Stimulated activated CD4-positive, alpha-beta T cell treated with anti-CD3 and anti-CD28 coated beads, Interleukin-4, amount 100 ng/mL, for 48 hours (primary cell): ENCODE data around the gene GSN.
"Not testable (repeated sequence)": the region's sequence is repeated elsewhere in the genome, so short reads cannot be mapped to it uniquely, and the experiment has no call there.

ENCODE experiments used
- DNase-seq, 2 donors: peaks; one replicate each; pipeline ENCODE4 v3.0.0-alpha.2; 2020; ENCODE audit warnings: low read depth in 2 of 2

GSN gene

DNA sequence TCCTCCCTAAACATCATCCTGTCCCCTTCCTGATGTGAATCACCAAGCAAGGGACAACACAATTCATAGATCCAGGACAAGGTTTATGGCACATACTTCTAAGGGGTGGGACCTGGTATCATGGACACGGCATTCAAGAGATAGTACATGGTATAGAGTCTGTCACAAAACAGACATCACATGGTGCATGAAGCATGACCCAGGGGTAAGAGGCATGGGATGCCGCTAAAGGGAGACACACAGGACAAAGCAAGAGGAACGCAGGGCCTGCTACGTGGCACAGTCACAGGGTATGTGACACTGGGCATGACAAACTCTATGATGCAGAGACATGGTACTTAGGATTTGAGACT, 20.7 kb downstream of the GSN start:
- no peak for DNase-seq

DNA sequence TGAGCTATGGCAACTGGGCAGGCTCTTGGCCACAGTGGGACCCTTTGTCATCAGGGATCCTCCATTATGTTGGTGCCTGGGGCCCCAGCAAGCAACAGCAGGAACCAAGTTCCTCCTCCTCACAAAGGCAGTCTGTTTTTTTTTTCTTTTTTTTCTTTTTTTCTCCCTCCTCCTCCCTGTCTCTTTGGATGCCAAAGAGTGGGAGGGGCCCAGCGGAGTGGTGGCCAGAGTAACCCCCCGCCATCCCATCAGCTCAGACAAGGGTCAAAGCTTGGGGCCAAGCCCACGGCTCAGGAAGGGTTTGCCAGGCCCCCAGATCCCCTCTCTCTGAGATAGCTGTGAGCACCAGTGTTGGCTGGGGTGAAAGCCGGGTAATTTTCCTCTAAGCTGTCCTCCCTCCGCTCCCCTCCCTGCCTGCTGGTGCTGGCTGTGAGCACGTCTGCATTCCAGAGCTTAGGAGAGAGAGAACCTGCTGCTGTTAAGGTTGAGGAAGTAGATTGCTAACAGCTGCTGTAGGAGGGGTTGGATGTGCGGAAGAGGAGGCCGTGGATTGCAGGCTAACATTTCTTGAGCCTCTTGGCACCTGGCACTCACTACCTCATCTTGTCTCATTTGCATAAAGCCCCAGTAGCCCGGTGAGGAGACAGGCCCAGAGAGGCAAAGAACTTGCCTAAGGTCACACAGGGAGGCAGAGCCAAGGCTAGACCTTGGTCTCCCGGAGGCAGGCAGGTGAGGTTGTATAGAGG, 21.2 kb downstream of the GSN start:
- no peak for DNase-seq

DNA sequence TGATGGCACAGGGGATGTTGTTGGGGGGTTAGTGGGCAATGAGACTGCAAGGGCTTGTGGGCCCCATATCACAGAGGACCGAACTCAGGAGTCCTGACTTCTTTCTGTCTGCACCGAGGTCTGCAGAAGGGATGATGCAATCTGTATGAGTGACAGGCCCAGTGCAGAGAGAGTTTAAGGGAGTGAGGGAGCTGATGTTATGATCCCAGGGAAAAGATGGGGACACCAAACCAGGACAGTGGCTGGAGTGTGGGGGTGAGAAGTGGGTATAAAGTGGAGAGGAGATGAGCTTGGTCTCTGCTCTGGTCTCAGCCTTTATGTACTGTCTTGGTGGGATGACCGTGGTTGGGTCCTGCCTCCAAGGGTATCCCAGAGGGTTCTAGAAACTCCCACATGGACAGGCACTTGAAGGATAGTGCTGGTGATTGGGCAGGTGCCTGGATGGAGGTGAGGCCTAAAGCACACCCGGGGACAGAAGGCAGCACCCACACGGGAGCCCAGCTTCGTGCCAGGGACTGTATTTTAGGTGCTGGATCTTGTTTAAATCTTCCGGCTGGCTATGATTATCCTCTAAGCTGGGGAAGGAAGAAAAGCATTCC, 21.9 kb downstream of the GSN start:
- no peak for DNase-seq

DNA sequence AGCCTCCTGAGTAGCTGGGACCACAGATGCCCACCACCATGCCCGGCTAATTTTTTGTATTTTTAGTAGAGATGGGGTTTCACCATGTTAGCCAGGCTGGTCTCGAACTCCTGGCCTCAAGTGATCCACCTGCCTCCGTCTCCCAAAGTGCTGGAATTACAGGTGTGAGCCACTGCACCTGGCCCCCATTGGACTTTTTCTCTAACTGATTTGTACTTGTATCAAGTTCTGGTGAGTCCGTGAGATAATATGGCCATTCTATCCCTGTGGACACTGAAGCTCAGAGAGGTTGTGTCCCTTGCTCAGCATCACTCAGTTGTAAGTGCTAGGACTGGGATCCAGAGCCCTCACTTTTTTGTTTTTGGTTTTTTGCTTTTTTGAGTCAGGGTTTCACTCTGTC, 23.6 kb downstream of the GSN start:
- DNase-seq = not testable (repeated sequence)

DNA sequence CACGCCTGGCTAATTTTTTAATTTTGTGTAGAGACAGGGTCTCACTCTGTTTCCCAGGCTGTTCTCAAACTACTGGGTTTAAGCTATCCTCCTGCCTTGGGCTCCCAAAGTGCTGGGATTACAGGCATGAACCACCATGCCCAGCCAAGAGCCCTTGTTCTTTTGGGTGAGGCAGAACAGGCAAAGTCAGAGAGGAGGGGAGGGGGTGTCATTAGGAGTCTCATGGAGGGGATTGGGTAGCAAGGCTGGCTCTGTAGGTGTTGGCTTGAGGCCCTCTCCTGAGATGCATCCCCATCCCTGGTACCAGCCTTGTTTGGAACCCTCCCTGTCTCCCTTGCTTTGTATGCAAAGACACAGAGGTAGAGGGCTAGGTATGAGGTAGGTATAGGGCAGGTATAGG, 24.1 kb downstream of the GSN start:
- no peak for DNase-seq

DNA sequence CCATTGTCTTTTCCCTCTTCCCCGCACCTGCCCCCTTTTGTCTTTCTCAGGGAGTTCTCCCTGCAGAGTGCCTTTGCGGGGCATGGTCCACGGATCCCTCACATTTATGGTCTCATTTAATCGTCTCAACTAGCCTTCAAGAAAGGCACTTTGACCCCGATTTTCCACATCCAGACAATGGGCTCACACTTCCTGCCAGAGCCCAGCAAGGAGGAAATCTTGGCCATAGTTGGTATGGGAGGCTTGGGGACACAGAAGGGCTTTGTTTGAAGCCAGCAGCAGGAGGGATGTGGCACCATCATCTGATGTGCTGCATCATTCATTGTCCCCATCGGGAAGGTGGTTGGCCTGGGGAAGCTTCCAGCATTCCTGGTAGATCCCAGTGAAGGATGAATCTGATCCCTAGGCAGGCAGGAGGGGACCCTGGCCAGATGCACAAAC, 24.9 kb downstream of the GSN start:
- no peak for DNase-seq

DNA sequence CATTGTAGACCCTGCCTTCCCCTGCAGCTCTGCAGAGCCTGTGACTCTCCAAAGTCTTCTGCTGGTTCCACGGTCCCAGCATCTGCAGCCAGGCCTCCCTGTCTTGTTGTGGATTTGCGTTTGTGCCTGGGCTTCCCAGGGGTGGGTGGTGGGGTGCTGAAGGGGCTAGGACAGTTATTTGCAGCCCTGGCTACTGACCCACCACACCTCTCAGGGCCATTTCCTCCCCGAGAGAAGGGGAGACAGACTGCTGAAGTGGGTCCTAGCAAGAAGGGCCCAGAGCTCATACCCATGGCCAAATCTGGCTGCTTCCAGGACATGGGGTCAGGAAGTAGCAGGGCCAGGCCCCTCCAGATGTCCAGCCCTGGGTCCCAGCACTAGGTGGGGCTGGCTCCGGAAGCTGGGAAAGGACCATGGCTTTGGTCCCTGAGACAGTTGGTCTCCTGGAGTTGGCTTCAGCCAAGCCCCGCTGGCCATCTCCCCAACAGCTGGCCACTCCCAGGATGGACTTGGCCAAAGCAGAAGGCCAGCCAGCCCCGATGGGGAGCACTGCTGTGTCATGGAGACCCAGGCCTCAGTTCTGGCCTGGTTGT, 26.3 kb downstream of the GSN start:
- no peak for DNase-seq

DNA sequence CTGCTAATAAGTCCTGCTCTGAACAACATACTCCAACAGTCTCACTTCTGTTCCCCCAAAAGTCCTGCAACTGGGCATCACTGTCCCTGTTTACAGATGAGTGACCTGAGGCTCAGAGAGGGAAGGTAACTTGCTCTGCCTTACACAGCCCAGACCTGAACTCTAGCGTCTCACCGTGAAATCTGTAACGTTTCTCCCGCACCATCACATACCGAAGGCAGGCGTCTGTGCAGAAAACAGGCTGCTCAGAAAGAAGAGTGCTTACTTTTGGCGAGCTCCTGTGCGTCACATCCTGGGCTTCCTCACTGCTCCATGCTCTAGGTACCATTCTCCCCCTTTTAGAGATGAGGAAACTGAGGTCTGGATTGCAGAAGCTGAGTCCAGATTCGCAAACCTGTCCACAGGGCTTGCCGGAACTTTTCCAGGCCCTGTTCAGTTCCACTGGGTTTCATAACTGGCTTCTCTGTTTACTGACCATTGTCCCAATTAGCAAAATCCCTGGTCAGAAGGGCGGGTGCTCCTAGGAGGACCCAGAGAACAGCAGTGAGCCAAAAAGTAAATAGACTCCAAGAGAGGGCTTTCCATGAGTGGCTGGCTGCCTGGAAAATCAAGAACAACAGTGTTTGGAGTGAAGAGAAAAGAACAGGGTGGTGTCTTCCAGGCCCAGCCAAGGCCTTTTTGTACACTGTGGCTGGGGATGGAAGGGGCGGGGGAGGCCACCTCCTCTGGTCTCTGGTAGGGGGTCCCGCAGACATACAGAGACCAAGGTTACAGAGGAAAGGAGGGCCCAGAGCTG, 27.1 kb downstream of the GSN start:
- DNase-seq = no peak

DNA sequence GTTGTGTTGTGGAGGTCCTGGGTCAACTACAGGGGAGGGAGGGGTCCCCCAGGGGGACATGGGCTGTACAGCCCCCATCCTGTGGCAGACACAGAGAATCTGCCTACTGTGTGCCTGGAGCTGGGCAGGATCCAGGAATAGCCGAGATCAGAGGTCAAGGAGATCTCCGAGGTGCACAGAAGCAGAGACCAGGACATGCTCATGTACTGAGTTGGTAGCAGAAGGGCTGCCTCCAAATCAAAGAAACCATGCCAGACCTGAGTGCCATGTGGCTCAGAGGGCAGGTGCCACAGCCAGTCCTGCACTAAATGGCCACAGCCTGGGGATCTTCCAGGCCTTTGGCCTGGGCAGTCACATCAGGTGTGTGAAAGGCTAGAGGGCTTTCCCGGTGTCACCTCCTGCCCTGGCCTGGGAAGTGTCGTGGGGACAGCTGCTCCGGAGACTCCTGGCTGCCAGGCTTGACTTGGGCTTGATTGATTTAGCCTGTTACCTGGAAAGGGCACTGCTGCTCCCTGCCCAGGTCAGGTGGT, 27.8 kb downstream of the GSN start:
- no peak for DNase-seq

DNA sequence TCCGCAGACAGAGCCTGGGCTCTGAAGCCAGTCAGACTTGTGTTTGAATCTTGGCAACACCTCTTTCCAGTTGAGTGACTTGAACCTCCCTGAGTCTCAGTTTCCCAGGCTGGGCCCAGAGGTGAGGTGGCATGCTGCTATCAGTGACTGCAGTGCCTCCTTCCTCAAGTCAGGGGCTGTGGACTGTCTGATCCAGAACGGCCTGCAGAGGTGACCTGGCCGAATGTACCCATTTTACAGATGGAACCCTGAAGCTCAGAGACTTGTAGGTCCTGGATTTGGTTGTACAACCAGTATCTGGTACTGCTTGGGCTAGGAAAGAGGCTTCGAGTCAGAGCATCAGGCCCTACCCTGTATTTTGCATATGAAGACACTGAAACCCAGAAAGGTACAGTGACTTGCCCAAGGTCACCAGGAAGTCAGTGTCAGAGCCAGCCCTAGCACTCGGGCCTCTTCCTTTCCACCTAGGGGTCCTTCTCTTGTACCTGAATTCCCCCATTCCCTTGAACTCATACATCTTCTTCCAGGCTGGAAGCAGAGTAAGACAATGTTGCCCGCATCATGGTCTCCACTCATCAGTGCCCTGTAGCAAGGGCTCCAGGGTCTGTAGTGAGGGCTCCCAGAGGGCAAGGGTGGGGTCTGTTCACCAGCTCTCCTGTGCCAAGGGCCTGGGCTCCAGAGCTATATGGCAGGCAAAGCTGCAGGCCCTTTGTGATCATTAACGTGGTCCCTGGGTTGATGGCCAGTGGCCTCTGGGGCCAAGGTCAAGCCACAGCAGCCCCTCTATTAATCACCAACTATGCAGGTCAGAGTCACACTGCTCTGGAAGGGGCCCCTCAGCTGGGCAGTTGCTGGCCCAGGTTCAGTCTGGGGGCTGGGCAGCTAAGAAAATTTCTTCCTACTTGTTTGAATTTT, 28.5 kb downstream of the GSN start:
- no peak for DNase-seq

DNA sequence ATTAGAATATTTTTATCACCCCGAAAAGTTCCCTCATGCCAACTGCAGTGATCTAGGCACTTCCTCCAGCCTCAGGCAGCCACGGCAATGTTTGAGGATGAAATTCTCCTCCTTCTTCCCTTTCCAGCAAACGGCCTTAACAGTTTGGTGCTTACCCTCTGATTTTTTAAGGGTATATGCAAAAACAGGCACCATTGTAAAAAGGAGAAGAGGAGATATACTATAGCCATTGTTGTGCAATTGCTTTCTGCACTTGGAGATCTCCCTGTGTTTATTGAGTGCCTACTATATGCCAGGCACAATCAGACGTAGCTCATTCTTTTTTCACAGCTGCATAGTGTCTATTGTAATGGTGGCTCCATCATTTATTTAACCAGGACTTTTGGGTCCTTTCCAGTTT, 29.4 kb downstream of the GSN start:
- DNase-seq = no peak

DNA sequence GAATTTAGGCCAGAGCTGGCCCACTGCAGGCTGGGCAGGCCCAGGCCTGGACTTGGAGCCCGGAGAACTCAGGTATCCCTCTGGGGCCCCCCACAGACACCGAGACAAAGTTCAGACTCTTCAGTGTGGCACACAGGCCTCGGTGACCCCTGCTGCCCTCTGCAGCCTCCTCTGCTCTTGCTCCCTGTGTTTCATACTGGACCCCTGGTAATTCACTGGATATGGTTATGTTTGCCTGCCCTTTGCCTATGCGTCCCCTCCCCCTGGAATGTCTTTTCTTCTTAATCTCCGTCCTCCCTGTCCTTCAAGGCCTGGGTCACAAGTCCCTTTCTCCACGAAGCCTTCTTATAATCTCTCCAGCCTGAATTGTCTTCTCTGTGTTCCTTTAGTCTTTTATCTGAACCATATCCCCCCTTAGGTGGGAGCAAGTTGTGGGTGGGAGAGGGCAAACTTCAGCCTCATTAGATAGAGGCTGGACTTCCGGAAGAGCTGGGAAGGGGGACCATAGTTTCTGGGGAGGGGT, 30.1 kb downstream of the GSN start:
- DNase-seq = no peak

DNA sequence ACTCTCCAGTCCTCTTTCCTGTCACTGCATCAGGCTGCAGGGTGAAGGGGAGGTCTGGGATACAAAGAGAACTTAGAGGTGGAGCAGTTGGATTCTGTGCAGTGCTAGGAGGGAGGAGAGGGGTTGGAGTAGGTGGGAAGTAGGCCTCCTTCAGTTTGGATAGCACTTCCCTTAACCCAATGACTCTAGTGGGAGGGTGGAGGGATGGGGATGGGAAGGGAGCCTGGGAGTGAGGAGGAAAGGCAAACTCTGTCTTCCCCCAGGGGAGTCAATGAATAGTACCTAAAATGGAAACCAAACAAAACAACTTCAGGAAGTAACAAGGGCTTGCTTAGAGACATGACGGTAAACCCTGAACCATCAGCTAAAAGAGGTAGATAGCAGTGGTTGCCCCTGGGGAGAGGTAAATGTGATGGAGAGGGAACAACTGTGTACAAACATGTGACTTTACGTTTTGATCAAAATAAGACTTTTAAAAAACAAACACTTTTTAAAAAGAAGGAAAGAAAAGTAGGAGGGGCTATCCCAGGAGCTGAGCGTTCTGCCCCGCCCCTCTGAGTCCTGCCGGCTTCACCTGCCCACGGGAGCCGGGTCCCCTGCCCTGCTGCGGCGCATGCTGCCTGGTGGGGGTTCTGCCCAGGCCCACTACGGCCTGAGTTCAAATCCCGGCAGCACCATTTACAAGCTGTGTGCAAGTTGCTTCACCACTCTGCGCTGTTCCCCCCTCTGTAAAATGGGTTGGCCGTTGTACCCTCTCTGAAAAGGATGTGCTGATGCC, 30.9 kb downstream of the GSN start:
- DNase-seq = no peak

DNA sequence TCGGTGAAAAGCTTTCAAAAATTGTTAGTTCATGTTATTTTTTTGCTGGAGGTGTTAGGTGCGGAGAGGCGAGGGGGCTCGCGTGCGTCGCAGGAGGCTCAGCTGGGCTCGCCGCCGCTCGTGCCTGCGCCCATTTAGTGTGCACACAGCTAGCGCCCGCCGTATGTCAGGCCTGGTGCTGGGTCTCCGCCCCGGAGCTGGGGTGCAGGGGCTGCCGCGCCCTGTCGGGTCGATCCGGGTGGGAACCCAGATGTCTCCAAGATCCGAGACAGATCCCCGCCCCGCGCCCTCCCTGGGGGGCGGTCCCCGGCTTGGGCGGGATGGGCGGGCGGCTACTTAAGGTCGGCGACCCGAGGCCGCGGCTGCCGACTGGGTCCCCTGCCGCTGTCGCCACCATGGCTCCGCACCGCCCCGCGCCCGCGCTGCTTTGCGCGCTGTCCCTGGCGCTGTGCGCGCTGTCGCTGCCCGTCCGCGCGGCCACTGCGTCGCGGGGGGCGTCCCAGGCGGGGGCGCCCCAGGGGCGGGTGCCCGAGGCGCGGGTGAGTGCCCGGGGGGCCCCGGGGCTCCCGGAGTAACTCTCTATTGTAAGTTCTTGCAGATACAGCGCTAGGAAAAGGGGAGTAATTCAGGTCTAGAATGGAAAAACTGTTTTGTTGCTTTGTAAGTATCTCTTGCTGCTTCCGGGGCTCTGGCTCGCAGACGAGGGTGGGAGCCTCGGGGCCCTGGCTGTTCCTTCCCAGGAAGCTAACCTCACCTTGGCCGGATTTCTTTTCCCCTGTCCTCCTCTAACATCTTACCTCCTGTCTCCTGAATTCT, 31.7 kb downstream of the GSN start:
- DNase-seq = no peak

DNA sequence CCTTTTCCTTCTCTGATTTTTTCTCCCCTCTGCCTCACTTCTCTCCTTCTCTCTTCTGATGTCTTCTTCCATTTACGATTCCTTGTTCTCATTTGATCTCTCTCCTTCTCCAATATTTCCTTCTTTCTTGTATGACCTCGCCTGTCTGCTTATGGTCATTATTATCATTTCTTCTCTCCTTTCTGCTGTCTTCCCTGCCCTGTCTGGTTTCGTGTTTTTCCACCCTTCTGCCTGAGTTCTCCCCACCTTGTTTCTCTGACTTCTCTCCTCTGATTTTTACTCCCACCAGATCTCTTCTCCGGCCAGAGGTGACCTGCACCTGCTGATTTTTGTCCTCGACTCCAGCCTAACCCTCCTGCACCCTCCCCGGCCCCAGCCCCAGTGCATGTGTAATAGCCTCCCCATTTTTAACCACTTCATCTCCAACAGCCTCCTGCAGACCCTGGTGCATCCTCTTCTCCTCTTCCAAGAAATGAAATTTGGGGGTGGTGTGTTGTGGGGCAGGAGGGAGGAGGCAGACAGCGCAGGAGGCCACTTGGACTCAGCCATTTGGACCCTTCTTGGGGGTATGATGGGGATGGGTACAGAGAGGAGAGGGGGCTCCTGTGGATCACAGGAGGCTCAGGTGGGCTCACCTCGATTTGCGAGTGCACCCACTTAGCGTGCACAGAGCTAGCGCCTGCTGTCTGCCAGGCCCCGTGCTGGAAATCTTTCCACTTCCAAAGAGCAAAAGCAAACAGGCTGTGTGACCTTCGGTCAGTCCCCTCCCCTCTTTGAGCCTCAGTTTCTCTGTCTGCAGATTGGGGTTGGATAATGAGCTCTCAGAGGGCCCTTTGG, 32.5 kb downstream of the GSN start:
- no peak for DNase-seq

DNA sequence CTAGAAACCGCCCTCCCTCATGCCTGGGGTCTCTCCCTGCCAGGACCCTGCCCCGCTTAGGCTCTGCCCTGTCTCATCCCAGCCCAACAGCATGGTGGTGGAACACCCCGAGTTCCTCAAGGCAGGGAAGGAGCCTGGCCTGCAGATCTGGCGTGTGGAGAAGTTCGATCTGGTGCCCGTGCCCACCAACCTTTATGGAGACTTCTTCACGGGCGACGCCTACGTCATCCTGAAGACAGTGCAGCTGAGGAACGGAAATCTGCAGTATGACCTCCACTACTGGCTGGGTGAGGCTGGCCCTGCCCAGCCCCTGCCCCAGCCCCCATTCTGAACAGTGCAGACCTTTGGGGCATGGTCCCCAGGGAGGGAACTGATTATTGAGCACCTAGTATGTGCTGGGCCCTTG, 33.9 kb downstream of the GSN start:
- no peak for DNase-seq

DNA sequence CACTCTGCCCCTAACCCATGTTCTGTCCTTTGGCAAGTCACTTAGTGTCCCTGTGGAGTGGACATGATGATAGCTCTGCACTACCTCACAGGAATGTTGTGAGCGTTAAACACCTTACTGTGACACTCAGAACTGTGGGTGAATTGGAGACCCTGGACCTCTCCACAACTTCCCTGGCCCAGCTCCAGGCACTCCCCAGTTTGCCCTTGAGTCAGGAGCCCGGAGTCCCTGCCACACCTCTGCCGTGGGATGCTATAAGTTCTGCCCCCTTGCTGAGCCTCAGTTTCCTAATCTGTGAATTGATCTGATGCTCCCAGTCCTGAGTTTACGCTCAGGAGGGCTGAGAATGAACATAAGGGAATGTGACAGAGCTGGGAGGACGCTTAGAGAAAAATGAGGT, 34.4 kb downstream of the GSN start:
- DNase-seq = no peak

DNA sequence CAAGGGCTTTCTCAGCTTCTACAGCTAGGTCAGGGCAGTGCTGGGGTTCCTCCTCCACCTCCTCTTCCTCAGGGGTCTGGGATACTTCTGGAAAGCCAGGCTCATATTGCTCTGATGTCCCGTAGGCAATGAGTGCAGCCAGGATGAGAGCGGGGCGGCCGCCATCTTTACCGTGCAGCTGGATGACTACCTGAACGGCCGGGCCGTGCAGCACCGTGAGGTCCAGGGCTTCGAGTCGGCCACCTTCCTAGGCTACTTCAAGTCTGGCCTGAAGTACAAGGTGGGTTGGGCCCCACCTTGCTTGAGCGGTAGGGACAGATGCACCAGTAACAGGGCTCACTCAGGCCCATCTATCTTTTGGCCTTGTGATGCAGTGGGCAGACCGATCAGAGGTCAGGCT, 34.8 kb downstream of the GSN start:
- DNase-seq = no peak
